GM18868 (cell line): ENCODE results near the gene STX11.
A peak's percentile ranks its signal among the peaks of the same experiment; 100 is the strongest.

ENCODE experiments used
- ATAC-seq: cut with Tn5 transposase; IDR thresholded peaks from one replicate; pipeline ENCODE4 v1.9.1; 2021; ENCODE audit warnings: mild to moderate bottlenecking, moderate library complexity; ENCODE audit not compliant: unreplicated experiment

The STX11 gene

GRCh38 chr6:144213315-144213714, 63.0 kb downstream of the STX11 start:
- no peak for ATAC-seq

GRCh38 chr6:144214029-144214428, 63.7 kb downstream of the STX11 start:
- ATAC-seq = no peak

- no peak for ATAC-seq
Measured at GRCh38 chr6:144214622-144215401, 64.5 kb downstream of the STX11 start.

- no peak for ATAC-seq
Measured at GRCh38 chr6:144215402-144215931, 65.2 kb downstream of the STX11 start.

DNA sequence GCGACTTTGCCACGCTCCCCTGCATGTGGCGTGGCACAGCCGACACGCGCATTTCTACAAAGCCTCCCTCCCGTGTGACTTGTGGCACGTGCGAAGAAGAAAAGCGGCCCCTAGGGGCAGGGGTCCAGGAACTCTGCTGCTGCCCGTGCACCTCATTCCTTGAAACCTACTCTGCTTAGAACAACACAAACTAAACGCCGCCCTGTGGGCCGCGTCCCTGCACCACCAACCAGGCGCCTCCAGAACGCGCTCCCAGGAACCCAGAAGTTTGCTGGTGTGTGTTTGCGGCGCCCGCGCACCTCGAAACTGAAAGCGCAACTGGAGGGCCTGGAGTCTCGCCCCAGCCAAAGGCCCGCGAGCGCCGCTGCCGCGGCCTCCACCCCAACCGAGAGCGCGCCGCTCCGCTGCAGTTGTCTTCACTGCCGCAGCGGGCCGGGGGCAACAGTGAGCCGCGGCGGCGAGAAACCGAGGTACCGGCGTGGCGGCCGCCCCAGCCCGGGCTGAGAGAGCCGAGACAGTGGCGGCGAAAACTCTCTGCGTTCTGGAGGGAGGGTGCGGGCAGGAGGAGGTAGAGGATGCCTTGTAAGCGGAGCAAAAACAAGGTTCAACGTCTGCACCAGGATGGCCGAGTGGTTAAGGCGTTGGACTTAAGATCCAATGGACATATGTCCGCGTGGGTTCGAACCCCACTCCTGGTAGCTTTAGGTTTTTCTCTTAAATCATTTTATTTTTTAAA, 65.8 kb downstream of the STX11 start:
- ATAC-seq = peak; percentile 89

DNA sequence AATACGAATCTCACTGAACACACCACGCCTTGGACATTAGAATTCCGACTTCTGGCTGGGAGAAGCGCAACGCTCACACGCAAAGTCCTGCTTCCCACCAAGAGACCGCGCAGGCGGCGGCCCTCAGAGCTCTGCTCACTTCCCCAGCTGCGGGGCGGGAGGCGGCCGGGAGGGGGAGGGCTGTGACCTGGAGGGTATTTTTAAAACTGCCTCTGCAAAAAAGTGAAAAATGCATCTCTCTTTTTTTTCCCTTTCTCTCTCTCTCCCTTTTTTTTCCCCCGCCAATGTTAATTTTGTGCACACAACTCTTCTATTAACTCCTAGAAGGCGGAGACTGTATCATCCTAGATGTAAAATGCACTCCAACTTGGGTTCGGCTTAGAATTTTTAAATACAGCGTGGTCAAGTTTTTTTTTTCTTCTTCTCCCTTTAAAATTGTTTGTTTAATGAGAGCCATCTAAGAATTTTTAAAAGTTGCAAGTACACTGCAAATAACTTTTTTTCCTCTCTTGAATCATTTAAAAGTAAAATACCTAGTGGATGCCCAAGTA, 66.4 kb downstream of the STX11 start:
- peak; percentile 42 for ATAC-seq

DNA sequence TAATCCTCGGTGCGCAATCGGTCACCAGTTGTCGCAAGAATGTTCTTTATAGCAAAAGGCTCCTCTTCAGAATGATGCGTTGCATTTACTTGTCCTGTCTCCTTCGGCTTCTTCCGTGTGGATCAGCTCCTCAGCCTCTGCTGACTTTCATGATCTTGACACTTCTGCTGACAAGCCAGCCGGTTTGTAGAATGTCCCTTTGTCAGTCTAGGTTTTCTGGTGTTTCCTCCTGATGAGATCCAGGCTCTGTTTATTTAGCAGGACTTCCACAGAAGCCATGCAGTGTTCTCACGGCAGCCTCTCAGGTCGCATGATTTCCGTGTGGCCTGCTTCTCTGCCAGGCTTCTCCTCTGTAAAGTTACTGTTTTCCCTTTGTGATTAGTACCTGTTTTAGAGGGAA, 66.9 kb downstream of the STX11 start:
- ATAC-seq = no peak

- no peak for ATAC-seq
Measured at GRCh38 chr6:144217797-144218196, 67.5 kb downstream of the STX11 start.

DNA sequence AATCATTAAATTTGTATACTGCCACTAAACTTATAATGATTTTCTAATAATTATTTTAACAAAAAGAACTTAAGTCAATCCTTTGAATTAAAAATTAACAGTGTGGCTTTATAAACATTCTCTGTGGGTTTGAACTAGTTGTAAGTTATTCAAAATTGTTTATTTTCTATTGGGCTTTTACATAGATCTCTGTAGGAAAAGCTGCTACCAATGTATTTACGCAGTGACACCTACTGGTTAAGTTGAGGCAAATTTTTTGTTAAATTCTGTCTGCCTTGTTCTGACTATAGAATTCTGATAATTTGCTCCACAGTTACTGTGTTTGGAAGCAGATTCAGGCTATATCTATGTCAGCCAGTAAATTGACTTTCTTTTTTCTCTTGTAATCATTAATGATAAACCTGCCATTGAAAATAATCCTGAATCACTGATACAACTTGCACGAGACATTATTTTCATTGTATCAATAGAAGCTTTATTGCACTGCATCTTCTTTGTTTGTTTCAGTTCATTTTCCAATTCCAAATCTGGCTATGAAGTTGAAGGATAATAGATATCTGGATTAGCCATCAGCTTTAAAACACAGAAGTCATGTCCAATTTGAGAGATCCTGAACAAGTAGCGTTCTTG, 68.9 kb downstream of the STX11 start:
- ATAC-seq = no peak

GRCh38 chr6:144220031-144220790, 69.9 kb downstream of the STX11 start:
- no peak for ATAC-seq

DNA sequence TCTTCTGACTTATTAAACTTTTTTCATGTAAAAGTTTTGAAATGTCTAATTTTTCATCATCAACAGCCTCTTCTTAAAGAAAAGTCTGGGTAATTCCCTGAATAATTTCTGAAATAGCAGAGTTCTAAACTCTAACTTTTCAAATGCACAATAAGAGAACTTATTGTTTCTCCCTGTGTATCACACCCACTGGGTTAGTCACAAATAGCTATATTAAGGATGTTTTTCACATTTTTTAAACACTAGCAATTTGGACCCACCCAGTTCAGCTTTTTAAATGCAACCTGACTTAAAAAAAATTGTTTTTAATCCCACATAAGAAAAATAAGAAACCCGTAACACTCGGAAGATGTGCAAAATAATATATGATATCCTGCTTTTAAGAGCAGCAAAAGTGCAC, 73.4 kb downstream of the STX11 start:
- ATAC-seq = no peak

- ATAC-seq = no peak
Measured at GRCh38 chr6:144231721-144232120, 81.4 kb downstream of the STX11 start.

DNA sequence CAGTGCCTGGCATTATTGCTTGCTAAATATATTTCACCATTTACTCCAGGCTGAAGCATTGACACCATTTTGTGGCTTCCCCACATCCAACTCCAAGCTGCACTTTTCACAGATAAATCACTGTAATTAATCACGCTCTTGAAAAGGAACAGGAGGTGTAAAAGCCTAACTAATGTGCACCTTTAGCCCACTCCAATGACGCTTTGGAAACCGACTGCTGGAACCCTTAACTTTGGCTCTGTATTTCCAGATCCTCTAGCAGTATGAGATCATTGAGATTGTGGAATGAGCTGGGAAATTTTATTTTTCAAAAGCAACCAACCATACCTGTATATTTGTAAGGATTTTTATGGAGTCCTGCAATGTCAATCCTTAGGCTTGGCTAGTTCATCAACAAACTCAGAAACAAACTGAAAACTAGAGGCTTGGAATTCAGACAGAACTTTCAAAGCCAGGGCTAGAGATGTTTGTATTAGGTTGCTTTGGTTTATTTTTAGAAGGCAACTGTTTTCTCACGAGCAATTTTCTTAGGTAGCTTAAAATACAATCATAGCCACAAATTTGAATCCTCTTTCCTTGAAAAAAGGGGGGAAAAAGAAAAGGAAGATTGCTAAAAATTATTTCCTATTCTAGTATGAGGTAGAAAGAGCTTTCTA, 82.0 kb downstream of the STX11 start:
- no peak for ATAC-seq

DNA sequence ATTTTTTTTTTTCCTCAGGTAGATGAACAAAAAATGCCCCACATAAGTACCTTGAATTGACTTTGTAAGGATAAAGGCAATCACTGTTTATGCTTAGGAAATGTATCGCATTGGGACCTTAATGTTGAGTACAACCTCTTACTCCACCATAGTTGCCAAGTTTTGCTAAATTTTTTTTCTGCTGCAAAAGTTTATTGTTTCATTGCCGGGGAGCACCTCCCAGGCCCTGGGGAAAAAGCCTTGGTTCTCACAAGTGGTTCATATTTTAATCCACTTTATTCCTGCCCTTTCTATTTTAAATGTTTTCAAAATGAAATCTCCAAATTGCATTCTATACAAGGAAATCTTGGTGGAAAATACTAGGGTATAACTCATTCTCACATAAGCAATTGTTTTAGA, 82.5 kb downstream of the STX11 start:
- ATAC-seq = no peak

DNA sequence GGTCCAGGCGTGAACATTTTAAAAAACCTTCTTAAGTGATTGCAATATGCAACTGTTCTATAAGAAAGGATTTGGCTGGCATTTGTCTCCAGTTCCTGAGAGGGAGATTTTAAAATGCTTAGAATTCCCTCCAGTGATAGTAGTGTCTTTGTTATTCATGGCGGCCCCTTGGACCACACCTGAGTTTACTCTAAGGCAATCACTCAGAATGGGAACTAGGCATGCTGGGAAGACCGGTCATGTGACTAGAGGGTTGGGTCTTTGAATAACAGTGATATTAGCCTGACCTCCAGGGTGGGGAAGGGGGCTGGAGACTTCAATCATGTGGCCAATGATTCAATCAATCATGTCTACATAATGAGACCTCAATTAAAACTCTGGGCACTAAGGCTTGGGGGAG, 84.1 kb downstream of the STX11 start:
- ATAC-seq = no peak

- ATAC-seq = no peak
Measured at GRCh38 chr6:144234935-144235334, 84.6 kb downstream of the STX11 start.
